ENCODE results near the gene SERGEF.

The SERGEF gene

DNA sequence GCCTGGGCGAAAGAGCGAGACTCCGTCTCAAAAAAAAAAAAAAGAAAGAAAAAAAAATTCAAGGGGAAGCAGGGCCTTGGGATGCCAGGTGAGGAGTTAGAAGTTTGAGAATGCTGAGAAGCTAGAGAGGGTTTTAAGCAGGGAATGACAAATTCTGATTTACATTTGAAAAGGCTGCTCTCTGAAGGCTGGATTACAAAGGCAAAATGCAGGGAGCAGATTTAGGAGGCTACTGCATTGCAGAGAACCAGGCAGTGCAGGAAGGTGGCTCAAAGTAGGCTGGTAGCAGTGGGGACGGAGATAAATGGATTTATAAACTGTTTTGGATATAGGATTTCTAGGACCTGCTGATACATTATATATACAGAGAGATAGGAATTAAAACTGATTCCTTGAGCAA, 211.7 kb downstream of the SERGEF start:
- H3K4me1 Mint-ChIP-seq (ENCODE audit: low read depth) = no peaks in the 10 kb centered on the region
- no peak overlapping the region for H3K4me3 Mint-ChIP-seq
- H3K27me3 Mint-ChIP-seq = no peaks in the 10 kb centered on the region
- peaks cover 15% of the 10 kb centered on the region for H3K36me3 Mint-ChIP-seq
- no peak overlapping the region for H3K27ac Mint-ChIP-seq
- H3K9me3 Mint-ChIP-seq (ENCODE audit: low read depth) = no peaks in the 10 kb centered on the region

- Mint-ChIP-seq H3K4me1 (ENCODE audit: low read depth) (no peaks in the 10 kb centered on the region), H3K36me3 (peaks cover 15% of the 10 kb centered on the region), H3K4me3 (no peak overlapping the region), H3K9me3 (ENCODE audit: low read depth) (no peaks in the 10 kb centered on the region), H3K27ac (no peak overlapping the region), H3K27me3 (no peaks in the 10 kb centered on the region)
These were observed 213.7 kb downstream of the SERGEF start for GRCh38 chr11:17799147-17799546.

GRCh38 chr11:17798716-17799115, 214.1 kb downstream of the SERGEF start:
- Mint-ChIP-seq H3K4me3 (no peak overlapping the region), H3K27me3 (no peaks in the 10 kb centered on the region), H3K27ac (no peak overlapping the region), H3K9me3 (ENCODE audit: low read depth) (no peaks in the 10 kb centered on the region), H3K4me1 (ENCODE audit: low read depth) (no peaks in the 10 kb centered on the region), H3K36me3 (peaks cover 15% of the 10 kb centered on the region)

GRCh38 chr11:17798253-17798652, 214.6 kb downstream of the SERGEF start:
- Mint-ChIP-seq H3K27me3 (no peaks in the 10 kb centered on the region), H3K4me3 (no peak overlapping the region), H3K27ac (no peak overlapping the region), H3K36me3 (peaks cover 15% of the 10 kb centered on the region), H3K9me3 (ENCODE audit: low read depth) (no peaks in the 10 kb centered on the region), H3K4me1 (ENCODE audit: low read depth) (no peaks in the 10 kb centered on the region)

GRCh38 chr11:17796154-17796553, 216.7 kb downstream of the SERGEF start:
- Mint-ChIP-seq H3K27ac (no peak overlapping the region), H3K4me3 (no peak overlapping the region), H3K36me3 (peaks cover 15% of the 10 kb centered on the region), H3K27me3 (no peaks in the 10 kb centered on the region), H3K9me3 (ENCODE audit: low read depth) (no peaks in the 10 kb centered on the region), H3K4me1 (ENCODE audit: low read depth) (no peaks in the 10 kb centered on the region)

- Mint-ChIP-seq H3K9me3 (ENCODE audit: low read depth) (no peaks in the 10 kb centered on the region), H3K27ac (no peak overlapping the region), H3K4me3 (no peak overlapping the region), H3K36me3 (peaks cover 13% of the 10 kb centered on the region), H3K4me1 (ENCODE audit: low read depth) (no peaks in the 10 kb centered on the region), H3K27me3 (no peaks in the 10 kb centered on the region)
These were observed 217.9 kb downstream of the SERGEF start for GRCh38 chr11:17794981-17795380.

DNA sequence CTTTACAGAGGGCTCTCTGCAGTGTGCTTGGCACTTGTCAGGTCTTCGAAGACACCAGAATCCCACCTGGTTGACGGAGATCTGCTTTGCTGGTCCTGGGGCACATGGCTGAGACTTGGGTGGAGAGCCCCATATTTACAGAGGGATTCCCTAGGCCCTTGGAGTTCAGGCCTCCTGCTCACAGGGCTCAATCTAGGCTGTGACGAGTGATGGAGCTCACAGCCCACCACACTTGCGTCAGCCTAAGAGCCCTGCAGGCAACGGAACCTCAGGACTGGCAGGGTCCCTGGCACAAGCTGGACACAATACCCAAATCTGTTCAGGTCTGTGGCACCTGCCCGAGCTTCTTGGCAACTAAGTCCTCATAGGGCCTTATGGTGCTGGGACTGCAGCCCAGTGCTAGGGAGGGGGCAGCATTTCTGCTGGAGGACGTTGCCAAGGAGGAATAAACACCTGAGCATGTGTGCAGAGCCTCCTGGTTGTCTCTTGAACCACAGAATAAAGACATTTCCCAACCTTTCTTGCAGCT, 219.1 kb downstream of the SERGEF start:
- peaks cover 13% of the 10 kb centered on the region for H3K36me3 Mint-ChIP-seq
- no peak overlapping the region for H3K4me3 Mint-ChIP-seq
- no peak overlapping the region for H3K27ac Mint-ChIP-seq
- H3K9me3 Mint-ChIP-seq (ENCODE audit: low read depth) = no peaks in the 10 kb centered on the region
- H3K4me1 Mint-ChIP-seq (ENCODE audit: low read depth) = no peaks in the 10 kb centered on the region
- no peaks in the 10 kb centered on the region for H3K27me3 Mint-ChIP-seq

GRCh38 chr11:17792161-17792560, 220.7 kb downstream of the SERGEF start:
- H3K4me3 Mint-ChIP-seq = no peak overlapping the region
- H3K4me1 Mint-ChIP-seq (ENCODE audit: low read depth) = no peaks in the 10 kb centered on the region
- no peak overlapping the region for H3K27ac Mint-ChIP-seq
- no peaks in the 10 kb centered on the region for H3K9me3 Mint-ChIP-seq (ENCODE audit: low read depth)
- H3K27me3 Mint-ChIP-seq = no peaks in the 10 kb centered on the region
- H3K36me3 Mint-ChIP-seq = peaks cover 20% of the 10 kb centered on the region

DNA sequence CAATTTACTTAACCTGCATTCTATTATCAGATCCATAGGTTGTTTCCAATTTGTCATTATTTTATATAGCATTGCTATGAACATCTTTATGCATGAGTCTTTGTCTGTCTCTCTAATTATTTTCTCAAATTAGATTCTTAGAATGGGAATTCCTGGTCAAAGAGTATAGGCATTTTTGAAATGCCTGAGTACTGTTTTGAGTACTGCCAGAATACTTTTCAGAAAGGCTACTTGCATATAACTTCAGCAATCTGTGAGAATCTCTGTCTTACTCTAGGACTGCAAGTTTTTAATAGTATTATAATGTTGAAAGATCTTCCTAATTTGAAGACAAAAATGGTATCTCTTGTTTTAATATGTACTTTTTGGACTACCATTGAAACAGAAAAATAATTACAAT, 221.7 kb downstream of the SERGEF start:
- Mint-ChIP-seq H3K4me1 (ENCODE audit: low read depth) (no peaks in the 10 kb centered on the region), H3K27me3 (no peaks in the 10 kb centered on the region), H3K4me3 (no peak overlapping the region), H3K27ac (no peak overlapping the region), H3K9me3 (ENCODE audit: low read depth) (no peaks in the 10 kb centered on the region), H3K36me3 (peaks cover 21% of the 10 kb centered on the region)

DNA sequence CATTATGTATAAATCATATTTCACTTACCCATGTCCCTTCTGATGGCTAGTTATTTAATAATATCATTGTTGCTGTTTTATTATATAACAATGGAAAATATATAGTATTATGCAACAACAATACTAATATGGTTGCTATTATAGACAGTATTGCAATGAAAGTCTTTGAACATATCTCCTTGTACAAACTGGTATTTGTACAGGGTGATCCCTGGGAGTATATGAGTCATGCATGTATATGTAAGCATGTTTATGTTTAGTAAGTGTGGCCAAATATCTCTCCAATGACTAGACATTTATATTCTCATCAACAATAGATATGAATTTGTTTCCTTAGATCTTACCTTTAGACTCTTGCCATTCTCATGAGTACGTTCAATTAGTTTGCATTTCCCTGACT, 222.4 kb downstream of the SERGEF start:
- H3K4me3 Mint-ChIP-seq = no peak overlapping the region
- no peaks in the 10 kb centered on the region for H3K4me1 Mint-ChIP-seq (ENCODE audit: low read depth)
- H3K27ac Mint-ChIP-seq = no peak overlapping the region
- peaks cover 24% of the 10 kb centered on the region for H3K36me3 Mint-ChIP-seq
- no peaks in the 10 kb centered on the region for H3K9me3 Mint-ChIP-seq (ENCODE audit: low read depth)
- no peaks in the 10 kb centered on the region for H3K27me3 Mint-ChIP-seq

- Mint-ChIP-seq H3K4me1 (ENCODE audit: low read depth) (no peaks in the 10 kb centered on the region), H3K9me3 (ENCODE audit: low read depth) (no peaks in the 10 kb centered on the region), H3K4me3 (no peak overlapping the region), H3K27ac (no peak overlapping the region), H3K27me3 (no peaks in the 10 kb centered on the region), H3K36me3 (peaks cover 24% of the 10 kb centered on the region)
These were observed 224.8 kb downstream of the SERGEF start for GRCh38 chr11:17788084-17788483.

DNA sequence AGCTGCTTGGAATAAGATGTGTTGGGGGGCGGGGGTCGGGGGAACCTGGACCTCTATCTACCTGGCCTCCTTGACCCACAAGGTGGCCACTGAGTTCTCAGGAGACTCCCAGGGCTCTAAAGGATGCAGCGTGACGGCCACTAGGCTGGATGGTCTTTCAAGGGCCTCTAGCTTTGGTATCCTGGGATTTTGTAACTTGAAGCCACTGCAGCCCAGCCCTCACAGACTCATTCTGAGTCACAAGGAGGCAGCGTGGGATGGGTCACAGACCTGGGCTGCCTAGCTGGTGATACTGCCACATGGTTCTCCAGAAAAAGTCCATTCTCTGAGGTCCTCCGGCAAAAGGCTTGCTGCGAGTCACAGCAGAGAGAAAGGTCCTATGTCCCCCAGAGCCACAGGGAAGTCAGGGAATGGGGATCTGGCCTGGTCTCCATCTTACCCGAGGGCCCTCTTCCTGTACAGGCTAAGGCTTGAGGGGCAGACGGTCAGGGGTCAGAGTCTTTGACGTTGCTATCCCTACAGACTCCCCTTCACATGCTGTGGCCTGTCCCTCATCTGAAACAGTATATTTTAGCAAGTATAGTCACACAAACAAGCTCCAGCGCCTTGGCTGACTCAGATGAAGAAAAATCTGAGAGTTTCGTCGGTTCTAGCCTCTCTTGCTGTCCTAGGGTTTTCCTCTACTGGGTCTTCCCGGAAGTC, 225.9 kb downstream of the SERGEF start:
- Mint-ChIP-seq H3K4me1 (ENCODE audit: low read depth) (no peaks in the 10 kb centered on the region), H3K27me3 (no peaks in the 10 kb centered on the region), H3K36me3 (peaks cover 24% of the 10 kb centered on the region), H3K27ac (no peak overlapping the region), H3K9me3 (ENCODE audit: low read depth) (no peaks in the 10 kb centered on the region), H3K4me3 (no peak overlapping the region)

GRCh38 chr11:17783878-17784277, 229.0 kb downstream of the SERGEF start:
- no peak overlapping the region for H3K4me3 Mint-ChIP-seq
- H3K9me3 Mint-ChIP-seq (ENCODE audit: low read depth) = no peaks in the 10 kb centered on the region
- peaks cover 17% of the 10 kb centered on the region for H3K36me3 Mint-ChIP-seq
- no peaks in the 10 kb centered on the region for H3K4me1 Mint-ChIP-seq (ENCODE audit: low read depth)
- no peaks in the 10 kb centered on the region for H3K27me3 Mint-ChIP-seq
- H3K27ac Mint-ChIP-seq = no peak overlapping the region

- Mint-ChIP-seq H3K36me3 (peaks cover 8% of the 10 kb centered on the region), H3K4me3 (no peak overlapping the region), H3K4me1 (ENCODE audit: low read depth) (no peaks in the 10 kb centered on the region), H3K9me3 (ENCODE audit: low read depth) (no peaks in the 10 kb centered on the region), H3K27ac (no peak overlapping the region), H3K27me3 (no peaks in the 10 kb centered on the region)
These were observed 230.1 kb downstream of the SERGEF start for GRCh38 chr11:17782603-17783337.

DNA sequence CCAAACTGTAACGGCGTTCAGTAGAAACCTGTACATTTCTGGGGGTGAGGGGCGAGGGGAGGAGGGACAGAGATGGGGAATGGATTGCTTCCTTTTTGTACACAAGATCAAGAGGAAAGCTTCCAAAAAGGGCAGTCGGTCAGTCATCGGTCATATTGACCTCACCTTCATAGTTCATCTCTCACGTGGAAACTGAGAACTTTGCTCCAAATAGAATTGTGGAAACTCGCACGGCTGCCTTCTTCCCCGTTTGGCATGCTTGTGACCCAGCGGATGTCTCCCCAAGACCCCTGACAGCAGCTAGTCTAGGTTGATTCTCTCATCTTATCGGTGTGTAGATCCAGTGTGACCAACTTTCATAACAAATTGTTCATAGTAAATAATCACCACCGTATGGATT, 230.7 kb downstream of the SERGEF start:
- peaks cover 4% of the 10 kb centered on the region for H3K36me3 Mint-ChIP-seq
- no peak overlapping the region for H3K27ac Mint-ChIP-seq
- H3K27me3 Mint-ChIP-seq = no peaks in the 10 kb centered on the region
- no peak overlapping the region for H3K4me3 Mint-ChIP-seq
- H3K9me3 Mint-ChIP-seq (ENCODE audit: low read depth) = no peaks in the 10 kb centered on the region
- no peaks in the 10 kb centered on the region for H3K4me1 Mint-ChIP-seq (ENCODE audit: low read depth)

Measured in activated naive CD8-positive, alpha-beta T cell (primary cell).